Measurements from ENCODE around the gene ARHGAP42. TPM values are rescaled to one million over a fixed set of nuclear protein-coding genes. Genes with fewer than 3 reads are reported as not detected.

Gene ARHGAP42
- polyA plus RNA-seq, 1 donor (not counting 4 experiments of a cell fraction or from before 2014, with no cell fraction given): 5.5 TPM

DNA sequence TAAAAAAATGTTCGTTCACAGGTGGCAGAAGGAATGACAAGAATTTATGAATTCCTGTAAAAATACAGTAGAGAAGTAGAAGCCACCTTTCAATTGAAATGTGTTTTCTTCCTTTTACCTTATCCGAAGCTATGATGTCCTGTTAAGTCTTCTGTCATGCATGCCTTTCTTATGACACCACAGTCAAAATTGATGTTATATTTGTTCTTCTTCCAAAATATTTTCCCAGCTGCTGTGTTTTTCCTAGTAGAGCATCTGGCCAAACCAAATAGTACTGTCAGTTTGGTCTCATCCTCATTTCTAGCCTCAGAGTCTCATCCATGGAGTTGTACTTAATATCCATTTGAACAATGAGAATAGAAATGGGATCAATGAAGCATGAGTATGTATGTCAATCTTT, 236.5 kb downstream of the ARHGAP42 start:
- H3K4me1 ChIP-seq (ENCODE audit: control insufficient read depth, extremely low read depth, insufficient read depth, low read length): peaks cover 11% of the 10 kb centered on the region
- no peak for DNase-seq (ENCODE audit: low read depth, low spot score)

DNA sequence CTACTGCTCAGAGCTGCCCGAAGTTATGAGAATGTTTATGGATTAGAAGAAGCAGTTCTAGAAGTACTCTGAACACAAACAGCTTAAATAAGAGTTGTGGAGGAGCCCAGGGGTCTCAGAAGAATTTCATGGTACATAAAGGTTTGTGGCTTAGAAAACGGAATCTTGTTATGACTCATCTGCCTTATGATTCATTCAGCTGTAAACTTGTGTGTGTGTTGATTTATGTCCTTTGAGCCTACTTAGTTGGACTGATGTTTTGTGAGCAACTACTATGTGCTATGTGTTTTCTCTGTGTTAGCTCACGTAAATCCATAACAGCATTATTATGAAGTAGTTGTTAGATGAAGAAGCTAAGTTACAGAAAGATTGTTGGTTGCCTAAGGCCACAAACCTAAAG, 238.8 kb downstream of the ARHGAP42 start:
- no peaks in the 10 kb centered on the region for H3K9me3 ChIP-seq (ENCODE audit: control insufficient read depth, low read depth, low read length)
- no peak overlapping the region for H2AFZ ChIP-seq (ENCODE audit: control insufficient read depth, low read length)
- H3K4me2 ChIP-seq (ENCODE audit: control insufficient read depth, extremely low read depth, insufficient read depth, low read depth, low read length): no peak overlapping the region
- no peak for TF ChIP-seq EZH2 (IDR thresholded peaks at IDR 0.05; ENCODE audit: low read length)
- TF ChIP-seq, protein P1, sequence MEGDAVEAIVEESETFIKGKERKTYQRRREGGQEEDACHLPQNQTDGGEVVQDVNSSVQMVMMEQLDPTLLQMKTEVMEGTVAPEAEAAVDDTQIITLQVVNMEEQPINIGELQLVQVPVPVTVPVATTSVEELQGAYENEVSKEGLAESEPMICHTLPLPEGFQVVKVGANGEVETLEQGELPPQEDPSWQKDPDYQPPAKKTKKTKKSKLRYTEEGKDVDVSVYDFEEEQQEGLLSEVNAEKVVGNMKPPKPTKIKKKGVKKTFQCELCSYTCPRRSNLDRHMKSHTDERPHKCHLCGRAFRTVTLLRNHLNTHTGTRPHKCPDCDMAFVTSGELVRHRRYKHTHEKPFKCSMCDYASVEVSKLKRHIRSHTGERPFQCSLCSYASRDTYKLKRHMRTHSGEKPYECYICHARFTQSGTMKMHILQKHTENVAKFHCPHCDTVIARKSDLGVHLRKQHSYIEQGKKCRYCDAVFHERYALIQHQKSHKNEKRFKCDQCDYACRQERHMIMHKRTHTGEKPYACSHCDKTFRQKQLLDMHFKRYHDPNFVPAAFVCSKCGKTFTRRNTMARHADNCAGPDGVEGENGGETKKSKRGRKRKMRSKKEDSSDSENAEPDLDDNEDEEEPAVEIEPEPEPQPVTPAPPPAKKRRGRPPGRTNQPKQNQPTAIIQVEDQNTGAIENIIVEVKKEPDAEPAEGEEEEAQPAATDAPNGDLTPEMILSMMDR (optimal IDR thresholded peaks at IDR 0.05 in 1 of 3, IDR thresholded peaks at IDR 0.05 in 1 of 3, conservative IDR thresholded peaks at IDR 0.05 in 1 of 3; ENCODE audit: extremely low read depth in 1 of 3, insufficient read depth in 2 of 3, low read length in 3 of 3): no peak
- H3K36me3 ChIP-seq (ENCODE audit: control insufficient read depth in 2 of 2, extremely low read depth in 1 of 2, insufficient read depth in 2 of 2, low read length in 2 of 2): no peaks in the 10 kb centered on the region
- no peak overlapping the region for H3K4me3 ChIP-seq (ENCODE audit: control insufficient read depth in 2 of 3, extremely low read depth in 1 of 3, insufficient read depth in 2 of 3, low read depth in 1 of 3, low read length in 3 of 3)
- no peaks in the 10 kb centered on the region for H3K9me1 ChIP-seq (ENCODE audit: control insufficient read depth, extremely low read depth, insufficient read depth, low read length)
- H3K9ac ChIP-seq (ENCODE audit: control insufficient read depth, extremely low read depth, insufficient read depth, low read length): no peak overlapping the region
- peak; percentile 84 for FAIRE-seq
- dilution Hi-C loops (cut with MboI; ENCODE audit: extremely low pct_ligation_motif_present, low sequenced_read_pairs): no loop called here
- no peaks in the 10 kb centered on the region for H3K79me2 ChIP-seq (ENCODE audit: control insufficient read depth, insufficient read depth, low read length)
- no peak overlapping the region for H3K27ac ChIP-seq (ENCODE audit: control insufficient read depth, insufficient read depth, low read length)
- peak; percentile 9 for DNase-seq (ENCODE audit: low read depth, low spot score)
- peaks cover 24% of the 10 kb centered on the region for H3K4me1 ChIP-seq (ENCODE audit: control insufficient read depth, extremely low read depth, insufficient read depth, low read length)
- no peaks in the 10 kb centered on the region for H3K27me3 ChIP-seq (ENCODE audit: control insufficient read depth, extremely low read depth, insufficient read depth, low read length)
- H4K20me1 ChIP-seq (ENCODE audit: control insufficient read depth, extremely low read depth, insufficient read depth, low read length): no peaks in the 10 kb centered on the region

More for the DNA sequence above, 236.5 kb downstream of the ARHGAP42 start:
- Histone ChIP-seq H3K27ac (ENCODE audit: control insufficient read depth, insufficient read depth, low read length) (no peak overlapping the region), H3K27me3 (ENCODE audit: control insufficient read depth, extremely low read depth, insufficient read depth, low read length) (no peaks in the 10 kb centered on the region), H3K79me2 (ENCODE audit: control insufficient read depth, insufficient read depth, low read length) (no peaks in the 10 kb centered on the region), H3K4me2 (ENCODE audit: control insufficient read depth, extremely low read depth, insufficient read depth, low read depth, low read length) (no peak overlapping the region), H3K36me3 (ENCODE audit: control insufficient read depth in 2 of 2, extremely low read depth in 1 of 2, insufficient read depth in 2 of 2, low read length in 2 of 2) (no peaks in the 10 kb centered on the region), H3K9me3 (ENCODE audit: control insufficient read depth, low read depth, low read length) (no peaks in the 10 kb centered on the region), H2AFZ (ENCODE audit: control insufficient read depth, low read length) (no peak overlapping the region), H3K9ac (ENCODE audit: control insufficient read depth, extremely low read depth, insufficient read depth, low read length) (no peak overlapping the region), H3K4me3 (ENCODE audit: control insufficient read depth in 2 of 3, extremely low read depth in 1 of 3, insufficient read depth in 2 of 3, low read depth in 1 of 3, low read length in 3 of 3) (no peak overlapping the region), H4K20me1 (ENCODE audit: control insufficient read depth, extremely low read depth, insufficient read depth, low read length) (no peaks in the 10 kb centered on the region), H3K9me1 (ENCODE audit: control insufficient read depth, extremely low read depth, insufficient read depth, low read length) (no peaks in the 10 kb centered on the region)
- TF ChIP-seq, protein P1 (optimal IDR thresholded peaks at IDR 0.05 in 1 of 3, IDR thresholded peaks at IDR 0.05 in 1 of 3, conservative IDR thresholded peaks at IDR 0.05 in 1 of 3; ENCODE audit: extremely low read depth in 1 of 3, insufficient read depth in 2 of 3, low read length in 3 of 3): no peak
- TF ChIP-seq EZH2 (IDR thresholded peaks at IDR 0.05; ENCODE audit: low read length): no peak
- FAIRE-seq: no peak
- dilution Hi-C loops (cut with MboI; ENCODE audit: extremely low pct_ligation_motif_present, low sequenced_read_pairs): no loop called here
